Measurements from ENCODE around the gene SOD2.
A peak's percentile ranks its signal among the peaks of the same experiment; 100 is the strongest.
"Not testable (repeated sequence)": the region's sequence is repeated elsewhere in the genome, so short reads cannot be mapped to it uniquely, and the experiment has no call there.

The SOD2 gene

DNA sequence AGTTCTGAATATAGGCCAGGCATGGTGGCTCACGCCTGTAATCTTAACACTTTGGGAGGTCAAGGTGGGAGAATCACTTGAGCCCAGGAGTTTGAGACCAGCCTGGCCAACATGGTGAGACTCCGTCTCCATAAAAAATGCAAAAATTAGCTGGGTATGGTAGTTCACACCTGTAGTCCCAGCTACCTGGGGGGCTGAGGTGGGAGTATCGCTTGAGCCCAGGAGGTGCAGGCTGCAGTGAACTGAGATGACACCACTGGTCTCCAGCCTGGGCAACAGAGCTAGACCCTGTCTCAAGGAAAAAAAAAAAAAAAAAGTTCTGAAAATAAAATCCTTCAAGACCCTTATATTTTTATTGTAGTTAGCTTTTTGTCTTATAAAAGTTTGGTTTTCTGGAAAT is 22.6 kb upstream of the SOD2 start:
- ATAC-seq, result no peak

DNA sequence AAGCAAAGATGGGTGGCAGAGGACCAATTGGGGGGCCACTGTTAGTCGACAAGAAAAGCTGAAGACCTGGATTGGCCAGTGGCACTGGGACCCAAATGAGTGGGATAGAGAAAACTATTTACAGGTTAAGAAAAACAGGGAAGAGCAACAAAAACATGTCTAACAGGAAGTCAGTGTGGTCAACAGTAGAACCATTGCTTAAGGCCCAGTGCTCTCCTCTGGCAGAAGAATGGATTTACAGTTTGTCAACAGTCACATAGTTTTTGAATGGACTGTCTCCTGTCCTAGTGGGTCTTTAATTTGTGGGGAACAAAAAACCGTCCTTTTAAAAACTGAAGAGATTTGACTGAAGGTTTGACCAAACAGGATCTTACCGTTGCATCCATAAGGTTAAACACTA is 22.1 kb upstream of the SOD2 start:
- ATAC-seq, result no peak

GRCh38 chr6:159714404-159714803 is 21.4 kb upstream of the SOD2 start:
- ATAC-seq, result no peak

GRCh38 chr6:159713984-159714383 is 20.9 kb upstream of the SOD2 start:
- ATAC-seq, result no peak

- ATAC-seq, result not testable (repeated sequence)
Observed at GRCh38 chr6:159712389-159712788, 19.3 kb upstream of the SOD2 start.

DNA sequence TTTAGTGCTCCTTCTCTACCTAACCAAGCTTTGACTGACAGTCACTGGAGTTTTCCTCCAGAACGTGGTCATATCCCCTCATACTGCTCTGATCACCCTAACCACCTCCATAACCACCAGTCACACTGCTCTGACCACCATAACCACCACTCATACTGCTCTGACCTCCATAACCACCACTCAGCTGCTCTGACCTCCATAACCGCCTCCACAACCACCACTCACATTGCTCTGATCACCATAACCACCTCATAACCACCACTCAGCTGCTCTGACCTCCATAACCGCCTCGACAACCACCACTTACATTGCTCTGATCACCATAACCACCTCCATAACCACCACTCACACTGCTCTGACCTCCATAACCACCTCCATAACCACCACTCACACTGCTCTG is 17.6 kb upstream of the SOD2 start:
- not testable (repeated sequence) for ATAC-seq

DNA sequence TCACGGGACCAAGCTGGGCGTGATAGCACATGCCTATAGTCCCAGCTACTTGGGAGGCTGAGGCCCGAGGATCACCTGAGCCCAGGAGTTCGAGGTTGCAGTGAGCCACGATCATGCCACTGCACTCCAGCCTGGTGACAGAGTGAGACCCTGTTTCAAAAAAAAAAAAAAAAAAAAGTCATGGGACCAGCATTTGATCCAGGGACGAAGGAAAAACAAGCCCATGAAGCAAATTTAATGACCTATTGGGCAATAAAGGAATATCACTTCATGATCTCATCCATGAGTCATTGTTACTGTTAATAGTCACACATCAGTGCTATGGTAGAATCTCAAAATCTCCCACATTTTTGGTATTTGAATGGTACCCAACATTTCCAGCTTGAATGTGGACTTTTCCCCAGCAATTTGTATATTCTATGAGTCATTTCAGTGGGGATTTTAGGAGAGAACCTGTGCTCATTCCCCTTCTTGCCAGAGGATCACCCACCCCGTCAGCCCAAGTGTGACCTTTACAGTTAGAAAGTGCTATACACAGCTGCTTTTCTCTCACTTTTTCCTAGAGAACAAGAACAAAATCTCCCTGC is 8.5 kb upstream of the SOD2 start:
- peak; percentile 41 to 63 for ATAC-seq

DNA sequence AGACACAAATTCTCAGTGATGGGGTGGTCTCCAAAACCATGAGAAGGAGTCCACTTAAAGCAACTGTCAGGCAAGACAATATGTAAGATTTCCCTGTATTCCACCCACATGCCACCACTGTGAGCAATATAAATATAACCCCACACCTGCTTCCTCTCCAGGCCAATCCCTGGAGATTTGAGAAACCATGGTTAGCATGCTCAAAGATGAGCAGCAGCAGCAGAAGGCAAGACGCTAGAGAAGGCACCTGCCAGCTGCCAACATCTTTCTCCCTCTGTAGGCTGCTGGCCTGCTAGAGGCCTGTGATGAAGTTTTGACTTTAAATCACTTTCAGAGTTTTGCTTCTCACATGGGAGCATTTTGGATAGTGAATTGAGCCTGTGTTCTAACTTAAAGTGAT is 7.9 kb upstream of the SOD2 start:
- no peak for ATAC-seq

- no peak for ATAC-seq
Observed at GRCh38 chr6:159695984-159696383, 2.9 kb upstream of the SOD2 start.

- peak; percentile 37 to 41 for ATAC-seq
Observed at GRCh38 chr6:159693894-159694545, 979 bp upstream of the SOD2 start.

DNA sequence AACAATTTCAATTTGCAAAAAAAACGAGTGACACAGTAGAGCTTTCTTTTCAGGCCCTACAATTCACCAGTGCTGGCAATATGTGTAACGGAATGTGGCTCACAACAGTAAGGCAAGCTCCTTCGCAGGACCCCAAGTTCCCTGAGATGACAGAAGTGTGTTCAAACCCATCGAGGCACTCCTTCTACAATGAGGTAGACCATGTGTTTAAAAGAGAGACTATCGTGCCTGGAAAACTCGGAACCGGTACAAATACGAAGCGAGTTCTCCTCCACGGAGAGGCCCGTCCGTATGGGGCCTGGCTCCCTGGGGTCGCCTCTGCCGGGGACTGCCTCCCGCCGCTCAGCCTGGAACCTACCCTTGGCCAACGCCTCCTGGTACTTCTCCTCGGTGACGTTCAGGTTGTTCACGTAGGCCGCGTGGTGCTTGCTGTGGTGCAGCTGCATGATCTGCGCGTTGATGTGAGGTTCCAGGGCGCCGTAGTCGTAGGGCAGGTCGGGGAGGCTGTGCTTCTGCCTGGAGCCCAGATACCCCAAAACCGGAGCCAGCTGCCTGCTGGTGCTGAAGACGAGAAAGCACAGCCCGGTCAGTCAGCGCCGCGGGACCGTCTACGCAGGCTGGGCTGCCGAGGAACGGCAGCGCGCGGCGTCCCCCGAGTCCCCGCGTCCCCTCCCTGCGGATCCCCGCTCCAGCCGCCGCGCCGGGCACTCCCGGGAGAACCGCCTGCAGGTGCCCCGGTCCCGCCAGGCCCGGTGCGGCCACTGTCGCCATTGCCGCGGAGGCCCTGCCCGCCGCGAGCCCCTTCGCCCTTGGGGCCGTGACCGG is 526 bp downstream of the SOD2 start:
- ATAC-seq, result peak; percentile 45 to 52

DNA sequence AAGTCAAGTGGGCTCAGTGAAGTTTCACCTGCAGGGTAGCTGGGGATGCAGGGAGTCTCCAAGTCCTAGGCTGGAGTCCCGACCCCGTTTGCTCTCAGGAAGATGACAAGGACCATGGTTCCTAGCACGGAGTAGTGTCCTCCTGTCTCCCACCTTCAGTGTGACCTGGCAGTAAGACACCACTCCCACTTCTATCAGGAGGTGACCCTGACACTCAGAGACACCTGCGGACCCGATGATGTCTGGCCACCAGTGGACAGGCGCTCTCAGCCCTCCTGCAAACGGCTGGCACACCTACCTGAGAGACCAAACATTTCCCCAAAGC is 1.1 kb downstream of the SOD2 start:
- ATAC-seq, result no peak

- no peak for ATAC-seq
Observed at GRCh38 chr6:159691133-159691962, 1.7 kb downstream of the SOD2 start.

DNA sequence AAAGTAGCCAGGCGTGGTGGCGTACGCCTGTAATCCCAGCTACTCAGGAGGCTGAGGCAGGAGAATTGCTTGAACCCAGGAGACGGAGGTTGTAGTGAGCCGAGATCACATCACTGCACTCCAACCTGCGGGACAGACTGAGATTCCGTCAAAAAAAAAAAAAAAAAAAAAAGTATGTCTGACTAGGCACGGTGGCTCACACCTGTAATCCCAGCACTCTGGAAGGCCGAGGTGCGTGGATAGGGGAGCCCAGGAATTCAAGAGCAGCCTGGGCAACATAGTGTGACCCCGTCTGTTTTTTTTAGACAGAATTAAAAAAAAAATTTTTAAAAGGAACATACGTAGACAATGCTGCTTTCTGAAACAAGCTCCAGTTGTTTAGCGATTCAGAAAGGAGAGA is 2.9 kb downstream of the SOD2 start:
- ATAC-seq, result not testable (repeated sequence)

DNA sequence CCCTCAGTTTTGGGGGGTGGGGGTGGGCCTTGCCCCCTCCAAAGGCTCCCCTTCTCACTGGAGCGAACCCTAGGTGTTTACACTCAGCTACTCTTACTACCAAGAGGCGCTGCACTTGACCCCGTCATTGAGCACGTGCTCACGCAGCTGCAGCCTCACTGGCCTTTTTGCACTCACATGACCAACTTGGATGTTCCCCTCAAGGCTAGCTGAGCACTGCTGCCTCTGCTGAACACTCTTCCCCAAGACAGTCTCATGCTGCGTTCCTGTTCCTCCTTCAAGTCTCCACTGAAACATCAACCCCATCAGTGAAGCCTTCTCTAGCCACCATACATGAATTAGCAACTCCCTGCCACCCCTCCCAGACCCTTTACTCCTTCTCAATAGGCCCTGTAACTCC is 4.0 kb downstream of the SOD2 start:
- no peak for ATAC-seq

GRCh38 chr6:159688266-159688905 is 4.7 kb downstream of the SOD2 start:
- ATAC-seq, result no peak

DNA sequence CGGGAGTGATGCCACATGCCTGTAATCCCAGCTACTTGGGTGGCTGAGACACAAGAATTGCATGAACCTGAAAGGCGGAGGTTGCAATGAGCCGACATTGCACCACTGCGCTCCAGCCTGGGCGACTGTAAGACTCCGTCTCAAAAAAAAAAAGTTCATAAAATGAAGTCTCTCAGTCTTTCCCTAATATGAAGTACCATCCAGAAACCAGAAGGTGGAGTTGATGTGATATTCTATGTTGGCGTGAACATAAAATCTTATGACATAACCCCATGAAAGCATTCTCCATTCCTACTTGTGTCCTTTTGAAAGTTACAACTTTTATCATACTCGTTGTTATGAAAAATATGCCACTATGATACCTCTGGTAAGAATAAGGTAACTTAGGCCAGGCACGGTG is 5.7 kb downstream of the SOD2 start:
- no peak for ATAC-seq

DNA sequence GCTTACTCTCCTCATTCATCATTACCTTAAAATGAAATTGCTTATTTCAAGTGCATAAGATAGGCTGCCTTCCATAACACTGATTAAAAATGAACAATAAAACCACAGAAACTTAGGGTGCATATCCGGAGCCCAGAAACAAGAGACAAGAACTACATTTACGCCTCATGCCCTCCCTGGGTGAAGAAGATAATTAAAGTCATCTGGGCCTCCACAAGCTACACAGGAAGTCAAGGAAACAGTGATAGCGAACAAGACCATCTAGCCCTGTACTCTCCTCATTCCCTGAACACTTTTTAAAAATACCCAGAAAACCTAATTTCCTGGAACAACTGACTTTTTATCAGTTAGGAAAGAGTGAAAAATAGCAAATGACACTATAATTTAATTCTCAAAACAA is 6.3 kb downstream of the SOD2 start:
- no peak for ATAC-seq

DNA sequence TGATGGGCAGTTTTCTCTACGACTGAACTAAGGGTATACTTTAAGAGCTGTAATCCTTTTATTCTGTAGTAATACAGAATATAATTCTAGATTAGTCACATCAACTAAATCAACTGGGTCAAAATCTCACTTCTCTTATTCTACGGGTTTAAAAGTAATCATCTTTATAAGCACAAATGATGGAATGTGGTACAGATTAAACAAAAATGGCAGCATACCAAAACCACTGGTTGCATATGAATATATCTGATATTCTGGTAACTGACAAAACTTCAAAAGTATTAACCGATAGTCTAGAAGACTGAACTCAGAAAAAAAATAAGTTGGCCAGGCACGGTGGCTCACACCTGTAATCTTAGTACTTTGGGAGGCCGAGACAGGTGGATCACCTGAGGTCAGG is 7.0 kb downstream of the SOD2 start:
- no peak for ATAC-seq

DNA sequence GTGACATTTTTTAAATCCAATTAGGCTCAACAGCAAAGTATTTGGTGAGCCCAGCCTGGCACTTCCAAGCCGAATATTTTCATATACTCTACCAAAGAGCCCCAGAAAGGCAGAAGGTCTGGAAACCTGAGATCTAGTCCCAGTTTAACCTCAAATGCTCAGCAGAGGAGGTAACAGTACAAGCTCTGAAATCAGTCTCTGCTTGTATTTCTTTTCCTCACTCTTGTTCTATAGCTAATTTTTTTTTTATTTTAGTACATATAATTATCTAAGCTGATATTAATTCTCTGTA is 9.1 kb downstream of the SOD2 start:
- no peak for ATAC-seq

GRCh38 chr6:159682810-159683209 is 10.2 kb downstream of the SOD2 start:
- no peak for ATAC-seq

DNA sequence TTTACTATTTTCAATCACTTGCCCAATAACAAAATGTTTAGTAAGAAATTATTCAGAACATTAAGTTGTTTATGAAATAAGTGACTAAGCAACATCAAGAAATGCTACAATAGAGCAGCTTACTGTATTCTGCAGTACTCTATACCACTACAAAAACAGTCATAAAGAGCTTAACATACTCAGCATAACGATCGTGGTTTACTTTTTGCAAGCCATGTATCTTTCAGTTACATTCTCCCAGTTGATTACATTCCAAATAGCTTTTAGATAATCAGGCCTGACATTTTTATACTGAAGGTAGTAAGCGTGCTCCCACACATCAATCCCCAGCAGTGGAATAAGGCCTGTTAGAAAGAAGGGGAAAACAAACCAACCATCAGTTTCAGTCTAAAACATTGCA is 10.7 kb downstream of the SOD2 start:
- peak in 1 of 2 donors; percentile 52 for ATAC-seq

All from activated CD4-positive, CD25-positive, alpha-beta regulatory T cell treated with anti-CD3 and anti-CD28 coated beads, Interleukin-2, amount 50 U/mL, for 24 hours (primary cell).